ENCODE data around the gene SH3RF3.
A peak's percentile ranks its signal among the peaks of the same experiment; 100 is the strongest.

Gene SH3RF3

GRCh38 chr2:109305490-109306167 lies 176.6 kb downstream of the SH3RF3 start:
- no peak overlapping the region for H3K4me3 ChIP-seq (replicated peaks; ENCODE audit: low read depth, low read length)
- DNase-seq (ENCODE audit: low read depth): no peak
- no peak for TF ChIP-seq CTCF (IDR thresholded peaks at IDR 0.05; ENCODE audit: low read length, missing control alignments)

DNA sequence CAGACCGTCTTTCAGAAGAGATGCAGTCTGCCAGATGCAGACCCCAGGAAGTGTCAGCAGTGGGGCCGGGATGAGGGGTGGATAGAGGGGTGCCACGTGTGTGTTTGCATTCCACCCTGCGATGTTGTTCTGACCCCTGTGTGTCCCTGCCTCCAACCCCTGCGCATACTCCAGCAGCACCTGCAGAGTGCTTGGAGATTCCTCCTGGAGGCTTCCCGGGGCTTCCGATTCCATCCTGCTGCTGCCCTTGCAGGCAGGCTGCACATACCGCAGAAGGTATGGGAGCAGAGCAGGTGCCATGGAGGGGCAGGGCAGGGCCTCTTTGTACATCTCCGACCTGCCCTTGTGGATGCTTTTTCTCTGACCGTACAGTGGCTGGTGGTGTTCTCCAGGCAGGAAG lies 177.2 kb downstream of the SH3RF3 start:
- no peak overlapping the region for H3K4me3 ChIP-seq (replicated peaks; ENCODE audit: low read depth, low read length)
- no peak for TF ChIP-seq CTCF (IDR thresholded peaks at IDR 0.05; ENCODE audit: low read length, missing control alignments)
- no peak for DNase-seq (ENCODE audit: low read depth)

GRCh38 chr2:109311771-109312170 lies 182.8 kb downstream of the SH3RF3 start:
- H3K4me3 ChIP-seq (replicated peaks; ENCODE audit: low read depth, low read length): no peak overlapping the region
- TF ChIP-seq CTCF (IDR thresholded peaks at IDR 0.05; ENCODE audit: low read length, missing control alignments): no peak
- DNase-seq (ENCODE audit: low read depth): no peak

DNA sequence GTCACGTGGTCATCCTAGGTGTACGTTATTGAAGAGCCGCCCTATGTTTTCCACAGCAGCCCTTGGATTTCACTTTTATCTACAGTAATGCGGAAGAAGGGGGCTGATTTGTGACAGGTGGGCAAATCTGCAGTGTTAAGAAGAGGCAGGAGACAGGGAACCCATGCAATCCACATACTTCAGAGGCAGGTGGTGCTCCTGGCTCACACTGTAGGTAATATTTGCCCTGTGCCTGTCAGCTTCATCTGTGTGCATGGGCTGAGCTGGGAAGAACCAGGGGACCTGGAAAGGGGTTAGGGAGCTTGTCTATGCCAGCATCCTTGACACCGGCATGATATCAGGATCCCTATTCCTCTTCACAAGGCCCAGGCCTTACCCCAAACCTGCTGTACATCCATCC lies 183.9 kb downstream of the SH3RF3 start:
- DNase-seq (ENCODE audit: low read depth): no peak
- no peak overlapping the region for H3K4me3 ChIP-seq (replicated peaks; ENCODE audit: low read depth, low read length)
- TF ChIP-seq CTCF (IDR thresholded peaks at IDR 0.05; ENCODE audit: low read length, missing control alignments): no peak

DNA sequence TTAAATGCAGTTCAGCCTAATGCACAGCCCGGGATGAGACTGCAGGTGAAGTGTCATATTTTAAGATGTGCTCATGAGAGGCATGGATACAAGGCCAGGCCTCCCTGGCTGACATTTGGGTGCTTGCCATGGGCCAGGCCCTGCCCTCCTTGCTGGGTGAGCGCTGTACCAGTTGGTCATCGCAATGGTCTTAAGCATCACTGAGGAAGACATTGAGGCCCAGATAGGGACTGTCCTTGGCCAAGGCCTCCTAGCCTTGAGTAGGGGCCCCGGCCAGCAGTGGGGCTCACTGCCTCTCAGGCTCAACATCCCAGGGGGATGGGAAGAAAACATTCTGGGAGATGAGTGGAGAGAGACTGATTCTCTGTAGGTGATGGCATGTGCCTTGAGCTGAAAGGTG lies 184.3 kb downstream of the SH3RF3 start:
- H3K4me3 ChIP-seq (replicated peaks; ENCODE audit: low read depth, low read length): no peak overlapping the region
- no peak for TF ChIP-seq CTCF (IDR thresholded peaks at IDR 0.05; ENCODE audit: low read length, missing control alignments)
- no peak for DNase-seq (ENCODE audit: low read depth)

DNA sequence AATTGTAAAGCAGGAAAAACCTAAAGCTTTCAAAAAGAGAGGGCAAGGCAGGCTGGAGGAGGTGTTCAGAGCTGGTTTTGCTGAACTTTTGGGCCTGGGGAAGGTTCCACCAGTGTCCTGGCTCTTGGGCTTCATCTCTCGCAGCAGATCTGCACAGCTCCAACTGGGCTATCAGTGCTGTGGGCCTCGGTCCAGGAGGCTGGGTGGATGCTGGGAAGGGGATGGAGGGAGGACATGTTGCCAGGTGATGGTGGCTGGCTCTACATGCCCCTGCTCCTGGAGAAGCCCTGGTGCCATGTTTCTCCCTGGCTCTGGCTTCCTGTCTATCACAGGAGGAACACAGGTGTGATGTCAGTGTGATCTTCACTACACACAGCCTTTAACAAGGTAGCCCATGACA lies 187.1 kb downstream of the SH3RF3 start:
- DNase-seq (ENCODE audit: low read depth): no peak
- no peak for TF ChIP-seq CTCF (IDR thresholded peaks at IDR 0.05; ENCODE audit: low read length, missing control alignments)
- no peak overlapping the region for H3K4me3 ChIP-seq (replicated peaks; ENCODE audit: low read depth, low read length)

- no peak for TF ChIP-seq CTCF (IDR thresholded peaks at IDR 0.05; ENCODE audit: low read length, missing control alignments)
- no peak for DNase-seq (ENCODE audit: low read depth)
- H3K4me3 ChIP-seq (replicated peaks; ENCODE audit: low read depth, low read length): peak overlapping the region; percentile 32
Observed at GRCh38 chr2:109317471-109318095, 188.6 kb downstream of the SH3RF3 start.
